ENCODE measurements around the gene RALGPS1.

DNA sequence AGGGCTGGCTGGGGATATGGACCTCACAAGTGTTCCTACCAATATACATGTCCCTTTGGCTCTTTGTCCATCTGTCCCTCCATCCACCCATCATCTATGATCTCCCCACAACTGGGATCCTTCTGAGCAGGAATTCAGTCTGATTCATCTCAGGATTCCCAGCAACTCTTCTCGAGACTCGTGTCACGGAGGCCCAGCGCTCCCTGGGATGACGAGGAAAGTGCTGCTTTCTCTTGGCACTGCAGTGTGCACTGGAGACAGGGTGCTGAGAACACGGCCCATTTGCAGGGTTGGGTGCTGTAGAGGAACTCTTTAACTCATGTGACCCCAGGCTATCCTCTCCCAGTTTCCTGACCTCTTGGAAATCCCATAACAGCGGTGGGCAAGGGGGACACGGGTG lies 135.0 kb downstream of the RALGPS1 start:
- TF ChIP-seq, protein P1, sequence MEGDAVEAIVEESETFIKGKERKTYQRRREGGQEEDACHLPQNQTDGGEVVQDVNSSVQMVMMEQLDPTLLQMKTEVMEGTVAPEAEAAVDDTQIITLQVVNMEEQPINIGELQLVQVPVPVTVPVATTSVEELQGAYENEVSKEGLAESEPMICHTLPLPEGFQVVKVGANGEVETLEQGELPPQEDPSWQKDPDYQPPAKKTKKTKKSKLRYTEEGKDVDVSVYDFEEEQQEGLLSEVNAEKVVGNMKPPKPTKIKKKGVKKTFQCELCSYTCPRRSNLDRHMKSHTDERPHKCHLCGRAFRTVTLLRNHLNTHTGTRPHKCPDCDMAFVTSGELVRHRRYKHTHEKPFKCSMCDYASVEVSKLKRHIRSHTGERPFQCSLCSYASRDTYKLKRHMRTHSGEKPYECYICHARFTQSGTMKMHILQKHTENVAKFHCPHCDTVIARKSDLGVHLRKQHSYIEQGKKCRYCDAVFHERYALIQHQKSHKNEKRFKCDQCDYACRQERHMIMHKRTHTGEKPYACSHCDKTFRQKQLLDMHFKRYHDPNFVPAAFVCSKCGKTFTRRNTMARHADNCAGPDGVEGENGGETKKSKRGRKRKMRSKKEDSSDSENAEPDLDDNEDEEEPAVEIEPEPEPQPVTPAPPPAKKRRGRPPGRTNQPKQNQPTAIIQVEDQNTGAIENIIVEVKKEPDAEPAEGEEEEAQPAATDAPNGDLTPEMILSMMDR (IDR thresholded peaks at IDR 0.05 in 8 of 11, conservative IDR thresholded peaks at IDR 0.05 in 3 of 11), result no peak
- TF ChIP-seq POLR2AphosphoS5 (IDR thresholded peaks at IDR 0.05), result no peak
- TF ChIP-seq POLR2A (IDR thresholded peaks at IDR 0.05), result no peak
